NCI-H345 treated with DMSO at 0.1 percent for 48 hours (cell line): ENCODE results near the gene NPAS3.

Experiments
- DNase-seq: peaks from one replicate; lab custom pipeline; 2025; ENCODE audit not compliant: unreplicated experiment; lab: John Stamatoyannopoulos, UW

Gene NPAS3

DNA sequence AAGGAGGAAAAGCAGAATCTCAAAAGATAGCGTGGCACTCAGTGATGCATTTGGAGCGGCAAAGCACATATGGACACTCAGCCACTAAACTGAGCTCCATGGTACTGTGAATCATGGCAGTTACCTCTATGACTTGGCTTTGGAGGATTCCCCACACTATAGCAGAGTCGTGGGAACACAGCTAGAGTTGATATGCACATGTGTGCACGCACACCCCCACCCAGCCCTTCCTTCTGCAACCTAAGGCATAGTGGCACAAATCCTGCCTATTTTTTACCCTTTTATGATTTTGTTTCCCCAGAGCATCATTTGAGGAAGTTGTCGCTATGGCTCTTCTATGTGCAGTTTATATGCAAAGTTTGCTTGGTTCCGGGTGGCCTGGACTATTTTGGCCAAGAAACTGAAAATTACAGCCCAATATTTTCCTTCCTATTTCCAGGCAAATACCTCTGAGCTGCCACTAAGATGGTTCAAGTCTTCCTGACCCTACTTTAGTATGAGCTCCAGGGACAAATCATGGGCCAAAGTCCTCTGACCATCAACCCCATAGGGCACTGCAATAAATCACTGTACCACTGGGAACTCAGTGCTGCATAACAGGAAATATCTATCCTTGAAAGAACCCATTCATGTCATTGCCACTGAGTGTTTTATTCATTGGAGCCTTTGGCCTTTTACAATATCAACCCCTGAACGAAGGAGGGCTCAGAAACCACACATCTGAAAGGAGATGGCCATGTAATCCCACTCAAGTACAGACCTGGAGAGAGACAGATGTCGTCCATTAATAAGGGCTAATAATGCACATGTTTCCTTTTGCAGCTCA is 834.7 kb downstream of the NPAS3 start:
- DNase-seq = no peak

DNA sequence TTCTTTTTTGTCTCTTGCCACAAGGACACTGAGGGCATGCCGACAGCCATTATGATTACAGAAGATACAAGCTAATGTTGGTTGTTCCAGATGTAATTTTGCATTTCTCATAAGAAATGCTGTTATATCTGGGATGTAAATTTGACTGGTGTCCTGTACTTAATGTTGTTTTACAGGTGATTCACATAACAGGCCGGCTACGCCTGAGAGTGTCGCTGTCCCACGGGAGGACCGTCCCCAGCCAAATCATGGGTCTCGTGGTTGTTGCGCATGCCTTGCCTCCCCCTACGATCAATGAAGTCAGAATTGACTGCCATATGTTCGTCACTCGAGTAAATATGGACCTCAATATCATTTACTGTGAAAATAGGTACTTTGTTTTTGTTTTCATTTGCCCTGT is 835.5 kb downstream of the NPAS3 start:
- DNase-seq = no peak

DNA sequence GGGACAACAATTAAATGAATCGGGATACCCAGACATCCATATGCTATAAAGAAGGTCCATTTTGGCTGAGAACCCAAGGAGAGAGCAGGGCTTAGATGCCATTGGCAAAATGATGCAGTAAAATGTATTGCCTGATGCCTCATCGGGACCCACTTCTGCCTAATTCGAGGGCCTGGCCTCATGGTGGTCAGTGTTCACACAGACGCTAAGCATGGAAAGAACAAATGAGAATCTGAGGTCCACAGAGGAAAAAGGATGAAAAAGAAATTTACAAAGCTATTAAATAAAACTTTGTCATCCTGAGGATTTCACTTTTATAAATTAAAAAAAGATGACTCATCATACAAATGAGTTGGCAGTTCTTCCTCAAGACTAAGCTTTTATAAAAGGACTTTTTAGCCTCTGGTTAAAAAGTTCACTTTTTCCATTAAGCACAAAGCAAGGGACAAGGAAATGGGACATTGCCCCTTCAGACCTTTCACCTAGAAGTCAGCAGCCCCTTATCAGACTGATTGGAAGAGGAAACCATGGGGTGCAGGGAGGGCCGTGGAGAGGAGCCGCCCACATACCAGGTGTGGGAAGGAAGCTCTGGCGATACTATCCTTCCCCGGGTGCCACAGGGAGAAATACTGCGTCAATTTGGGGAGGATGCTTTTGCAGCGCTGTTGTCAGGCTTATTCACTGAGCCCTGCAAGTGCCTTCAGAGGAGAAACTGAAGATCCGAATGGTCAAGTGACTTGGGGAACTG is 836.2 kb downstream of the NPAS3 start:
- DNase-seq = no peak

DNA sequence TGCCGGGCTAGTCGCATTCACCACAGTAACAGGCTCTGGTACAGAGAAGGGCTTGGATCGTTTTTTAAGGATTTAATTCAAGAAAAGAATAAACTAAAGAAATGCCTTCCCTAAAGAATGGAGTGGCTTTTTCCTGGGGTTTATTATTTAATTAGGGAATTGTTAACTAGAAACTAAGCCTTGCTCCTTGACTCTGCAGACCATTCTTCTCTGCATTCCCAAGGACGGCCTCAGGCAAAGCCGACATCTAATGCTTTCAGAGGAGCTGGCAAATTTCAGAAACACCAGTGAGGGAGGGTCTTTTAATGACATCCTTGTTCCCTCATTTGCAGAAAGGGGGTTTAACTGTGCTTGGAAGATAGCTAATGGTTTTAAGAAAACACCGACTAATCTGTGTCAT is 838.2 kb downstream of the NPAS3 start:
- no peak for DNase-seq

DNA sequence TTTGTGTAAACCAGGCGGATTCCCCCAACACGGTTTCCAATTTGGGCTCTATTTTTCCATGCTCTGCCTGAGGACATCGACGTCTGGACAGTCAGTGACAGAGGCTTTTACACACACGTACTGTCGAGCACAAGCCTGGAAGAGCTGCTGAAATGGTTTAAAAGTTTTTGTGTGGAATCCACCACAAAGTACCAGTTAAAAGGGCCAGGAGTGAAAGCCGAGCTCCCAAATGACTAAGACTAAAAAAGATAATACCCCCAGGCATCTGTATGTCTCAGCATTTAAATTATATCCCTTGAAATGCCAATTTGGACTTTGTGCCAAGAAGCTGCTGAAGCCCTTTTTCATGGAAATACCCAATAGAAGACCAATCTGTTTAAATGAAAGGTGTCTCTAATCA is 839.0 kb downstream of the NPAS3 start:
- no peak for DNase-seq

DNA sequence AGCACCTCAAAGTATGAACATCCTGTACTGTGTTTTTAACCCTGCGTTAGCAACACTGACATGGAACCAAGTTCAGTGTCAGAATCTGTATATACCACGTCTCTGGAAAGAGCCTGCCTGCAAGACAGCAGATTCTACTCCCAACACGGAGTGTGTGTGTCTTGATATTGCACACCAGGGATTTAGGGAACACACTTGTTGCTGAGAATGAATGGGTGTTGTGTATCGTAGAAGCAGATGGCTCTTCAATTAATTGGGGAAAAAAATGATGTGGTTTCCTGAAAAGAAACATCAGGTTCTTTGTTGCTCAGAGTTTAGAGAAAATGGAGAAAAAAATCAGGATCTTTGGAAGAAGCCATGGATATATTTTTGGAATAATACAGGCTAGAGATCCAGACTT is 841.4 kb downstream of the NPAS3 start:
- DNase-seq = no peak

DNA sequence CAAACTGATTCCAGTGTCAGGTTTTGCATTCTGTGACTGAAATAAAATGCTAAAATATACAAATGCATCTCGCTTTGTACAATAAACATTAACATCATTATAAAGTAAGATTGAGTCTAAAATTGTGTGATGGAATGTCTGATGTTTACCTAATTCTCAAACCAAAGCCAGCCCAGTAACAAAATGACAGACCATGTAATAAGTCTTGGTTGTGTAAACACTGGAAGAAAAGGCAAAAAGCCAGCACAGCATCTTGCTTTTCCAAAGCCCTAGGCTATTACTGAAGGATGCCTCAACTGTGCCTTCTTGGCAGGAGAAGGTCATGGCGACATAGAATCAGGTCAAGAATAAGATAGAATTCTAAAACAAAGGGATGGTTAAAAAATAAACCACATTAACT is 842.6 kb downstream of the NPAS3 start:
- DNase-seq = no peak

DNA sequence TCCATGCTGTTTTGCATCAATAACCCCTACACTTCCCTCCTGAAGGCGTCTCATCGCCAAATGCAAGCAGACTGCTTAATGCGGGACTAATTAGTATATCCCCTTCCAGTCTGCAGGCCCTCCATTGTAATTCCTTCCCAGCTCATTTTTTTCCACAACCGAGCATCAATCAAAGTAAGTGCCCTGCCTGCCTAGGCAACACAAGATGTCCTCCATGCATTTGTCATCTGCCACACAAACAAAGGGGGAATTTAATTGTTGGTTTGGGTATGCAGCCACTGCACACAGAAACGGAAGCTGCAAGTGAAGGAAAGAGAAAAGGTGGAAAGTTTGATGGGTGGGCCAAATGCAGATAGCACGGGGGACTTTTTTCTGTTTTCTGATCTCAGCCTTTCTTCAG is 844.2 kb downstream of the NPAS3 start:
- no peak for DNase-seq

DNA sequence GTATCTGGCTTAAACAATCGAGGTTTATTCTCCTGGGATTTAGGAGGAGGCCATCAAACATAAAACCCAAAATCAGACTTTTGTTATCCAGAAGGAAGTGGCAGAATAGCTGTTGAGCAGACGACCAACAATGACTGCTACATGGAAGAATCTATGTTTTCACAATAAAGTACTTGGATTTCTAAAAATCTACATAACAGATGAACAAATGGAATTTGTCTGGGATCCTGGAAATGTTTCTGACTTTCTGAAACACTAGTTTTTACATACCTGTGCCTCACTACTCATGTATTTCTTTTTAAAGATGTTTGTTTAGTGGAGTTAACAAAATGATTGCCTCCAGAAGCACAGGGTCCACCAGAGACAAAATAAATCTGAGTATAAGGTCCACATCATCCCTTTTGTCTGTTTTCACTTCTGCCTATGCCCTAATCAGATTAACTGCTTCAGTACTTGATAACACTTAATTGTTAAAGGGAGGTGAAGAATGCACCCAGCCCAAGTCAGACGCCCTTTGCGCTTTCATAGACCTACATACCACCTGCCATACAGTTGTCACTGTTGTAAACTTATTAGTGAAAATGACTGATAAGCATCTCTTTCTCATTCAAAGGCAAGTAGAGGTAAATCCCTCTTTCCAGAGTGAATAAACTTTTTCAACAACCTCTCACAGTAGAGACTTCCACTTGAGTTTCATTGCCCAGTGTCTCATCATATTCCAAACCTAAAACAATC is 847.6 kb downstream of the NPAS3 start:
- DNase-seq = no peak

DNA sequence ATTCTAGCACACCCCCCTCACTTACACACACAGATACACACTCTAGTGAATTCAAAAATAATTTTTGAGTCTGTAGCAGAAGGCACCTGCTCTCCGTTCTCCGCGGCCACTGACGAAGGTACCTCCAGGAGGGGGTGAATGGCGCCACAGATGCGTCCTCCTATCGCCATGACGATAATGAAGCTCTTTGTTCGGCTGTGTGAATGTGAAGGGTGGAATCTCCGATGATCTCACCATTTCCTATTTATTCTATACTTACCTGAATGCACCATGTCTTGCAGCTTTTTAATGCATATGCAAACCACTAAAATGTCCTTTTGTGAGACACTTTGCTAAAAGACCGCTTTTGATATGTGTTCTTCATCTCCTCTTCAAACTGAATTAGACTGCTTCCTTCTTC is 849.5 kb downstream of the NPAS3 start:
- DNase-seq = no peak

DNA sequence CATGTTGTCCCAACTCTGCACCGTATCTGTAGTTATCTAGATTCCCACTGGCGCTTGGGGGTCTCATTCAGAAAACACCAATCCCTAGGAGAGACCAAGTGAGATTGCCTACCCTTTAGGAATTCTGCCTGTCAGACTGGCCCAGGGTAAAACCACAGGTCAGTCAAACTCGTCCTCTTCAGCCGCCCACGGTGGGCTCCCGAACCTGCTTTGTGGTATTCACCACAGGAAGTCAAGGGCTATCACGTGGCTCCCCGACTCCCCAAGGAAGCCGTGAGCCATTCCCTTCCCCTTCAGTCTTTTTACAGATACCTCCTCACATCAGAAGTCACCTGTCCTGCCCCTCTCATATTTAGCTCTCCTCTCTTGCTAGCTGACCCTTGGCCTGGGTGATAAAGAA is 852.3 kb downstream of the NPAS3 start:
- no peak for DNase-seq

DNA sequence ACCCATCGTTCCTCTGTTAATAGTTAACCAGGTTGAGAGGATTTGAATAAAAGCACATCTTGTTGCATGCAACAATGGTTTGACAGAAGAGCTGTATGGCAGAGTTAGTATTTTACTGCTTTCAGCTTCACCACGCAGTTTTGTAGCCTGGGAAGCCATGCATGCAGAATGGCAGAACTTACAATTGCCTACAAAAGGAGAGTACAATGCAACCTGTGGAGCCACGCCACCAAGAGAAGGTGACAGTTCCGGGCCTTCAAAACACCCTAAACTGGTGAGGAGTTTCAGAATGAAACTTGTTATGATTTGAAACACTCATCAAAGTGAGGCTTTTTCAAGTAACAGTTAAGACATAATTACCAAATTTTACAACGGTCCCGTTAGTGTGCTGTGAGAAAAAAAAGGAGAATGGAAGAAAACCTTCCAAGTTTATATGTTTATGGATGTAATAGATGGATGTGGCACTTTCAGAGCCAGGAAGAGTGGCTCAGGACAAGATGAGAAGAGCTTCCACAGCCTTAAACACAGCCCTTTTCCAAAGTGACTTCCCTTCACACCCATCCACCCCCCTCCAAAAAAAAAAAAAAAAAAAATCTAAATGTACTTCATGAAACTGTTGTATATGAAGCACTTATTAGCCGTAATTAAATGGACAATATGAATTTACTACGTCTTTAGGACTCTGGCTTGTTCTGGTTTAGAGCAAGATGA is 853.5 kb downstream of the NPAS3 start:
- no peak for DNase-seq

DNA sequence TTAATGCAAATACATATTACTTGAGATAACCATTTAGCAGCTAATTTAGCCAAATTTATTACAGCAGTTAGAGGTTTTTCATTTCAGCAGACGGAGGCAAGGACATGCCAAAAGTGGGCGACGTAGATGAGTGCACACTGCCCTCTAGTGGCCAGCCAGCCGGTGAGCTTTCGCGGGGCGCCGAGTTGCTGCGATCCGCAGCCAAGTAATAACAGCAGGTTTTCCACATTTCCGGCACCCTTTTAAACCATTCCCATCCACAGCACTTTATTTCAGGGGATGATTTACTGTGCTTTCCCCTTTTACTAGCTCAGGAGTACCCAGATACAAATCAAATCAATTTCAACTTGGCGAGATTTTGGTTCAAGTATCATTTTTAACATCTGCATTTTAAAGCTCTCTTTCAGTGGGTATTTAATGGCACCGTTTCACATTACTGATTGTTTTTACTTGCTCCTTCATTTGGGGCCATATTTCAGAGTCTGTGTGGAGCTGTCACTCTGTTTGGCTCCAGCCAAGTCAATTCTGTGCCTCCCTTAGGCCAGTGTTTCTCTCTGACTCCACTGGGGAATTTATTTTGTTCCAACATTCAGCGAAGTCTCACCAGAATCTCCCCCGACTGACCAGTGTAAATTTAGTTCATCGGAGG is 854.2 kb downstream of the NPAS3 start:
- peak; percentile 58 for DNase-seq

DNA sequence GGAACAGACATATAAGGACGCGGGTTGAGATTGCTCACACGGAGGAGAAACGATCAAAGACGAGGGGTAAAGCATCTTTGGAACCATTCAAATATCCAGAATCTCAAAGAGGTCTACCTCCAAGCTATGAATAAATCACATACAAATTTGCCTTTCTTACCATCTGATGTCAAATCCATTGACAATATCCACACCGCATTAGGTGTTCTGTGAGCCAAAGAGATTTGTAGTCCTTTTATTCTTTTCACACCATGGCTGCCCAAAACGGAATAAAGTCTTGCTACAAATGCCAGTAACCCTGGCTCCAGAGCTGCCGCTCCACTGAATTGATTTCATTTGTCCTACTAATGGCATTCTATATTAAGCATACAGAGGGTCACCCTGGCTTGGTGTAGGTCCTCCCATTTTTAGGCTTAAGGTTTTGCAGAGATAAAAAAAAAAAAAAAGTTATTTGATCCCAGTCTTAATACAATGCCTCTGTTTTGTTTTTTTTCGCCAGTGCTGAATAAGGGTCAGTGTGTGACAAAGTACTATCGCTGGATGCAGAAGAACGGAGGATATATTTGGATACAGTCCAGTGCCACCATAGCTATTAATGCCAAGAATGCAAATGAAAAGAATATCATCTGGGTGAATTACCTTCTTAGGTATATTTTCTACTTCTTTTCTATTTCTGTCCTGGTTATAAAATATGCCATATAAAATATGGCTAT is 854.9 kb downstream of the NPAS3 start:
- no peak for DNase-seq

DNA sequence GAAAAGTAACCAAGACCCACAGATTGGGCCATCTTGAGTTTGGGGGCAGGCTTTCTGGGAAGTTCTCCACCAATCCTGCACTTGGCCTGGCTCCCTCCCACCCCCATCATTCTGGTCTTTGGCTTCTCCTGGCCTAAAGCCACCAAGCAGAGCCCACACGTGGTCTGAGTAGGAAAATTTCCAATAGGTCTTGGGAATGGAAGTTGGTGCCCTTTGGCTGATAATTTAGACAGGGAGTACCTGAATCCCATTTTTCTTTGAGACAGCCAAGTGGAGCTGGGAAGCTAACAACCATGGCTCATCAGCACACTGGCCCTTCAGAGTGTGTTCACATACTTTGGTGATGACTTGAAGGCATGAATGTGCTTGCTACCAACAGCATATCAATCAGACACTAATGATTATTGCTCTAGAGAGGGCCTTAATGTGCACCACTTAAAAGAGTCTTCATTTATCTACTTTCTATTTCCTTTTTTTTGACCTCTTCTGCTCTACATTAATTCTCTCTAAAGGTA is 856.2 kb downstream of the NPAS3 start:
- DNase-seq = no peak

DNA sequence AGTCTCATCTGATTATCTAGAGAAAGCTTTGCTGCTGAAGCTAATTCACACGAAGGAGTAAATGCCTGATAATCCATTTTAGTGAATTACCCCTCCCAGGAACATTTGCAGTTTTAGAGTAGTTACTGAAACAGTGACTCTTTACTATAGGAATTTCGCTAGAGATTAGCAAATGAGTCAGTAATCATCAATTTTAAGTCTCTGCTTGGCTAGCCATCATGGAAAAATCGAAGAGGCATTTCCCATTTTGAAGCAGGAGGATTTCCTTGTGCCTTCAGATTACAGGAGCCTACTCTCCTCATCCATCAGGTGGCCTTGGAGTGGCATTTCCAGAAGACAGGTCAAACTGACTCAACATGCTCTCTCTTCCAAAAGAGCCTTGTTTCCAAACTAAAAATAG is 857.7 kb downstream of the NPAS3 start:
- no peak for DNase-seq

DNA sequence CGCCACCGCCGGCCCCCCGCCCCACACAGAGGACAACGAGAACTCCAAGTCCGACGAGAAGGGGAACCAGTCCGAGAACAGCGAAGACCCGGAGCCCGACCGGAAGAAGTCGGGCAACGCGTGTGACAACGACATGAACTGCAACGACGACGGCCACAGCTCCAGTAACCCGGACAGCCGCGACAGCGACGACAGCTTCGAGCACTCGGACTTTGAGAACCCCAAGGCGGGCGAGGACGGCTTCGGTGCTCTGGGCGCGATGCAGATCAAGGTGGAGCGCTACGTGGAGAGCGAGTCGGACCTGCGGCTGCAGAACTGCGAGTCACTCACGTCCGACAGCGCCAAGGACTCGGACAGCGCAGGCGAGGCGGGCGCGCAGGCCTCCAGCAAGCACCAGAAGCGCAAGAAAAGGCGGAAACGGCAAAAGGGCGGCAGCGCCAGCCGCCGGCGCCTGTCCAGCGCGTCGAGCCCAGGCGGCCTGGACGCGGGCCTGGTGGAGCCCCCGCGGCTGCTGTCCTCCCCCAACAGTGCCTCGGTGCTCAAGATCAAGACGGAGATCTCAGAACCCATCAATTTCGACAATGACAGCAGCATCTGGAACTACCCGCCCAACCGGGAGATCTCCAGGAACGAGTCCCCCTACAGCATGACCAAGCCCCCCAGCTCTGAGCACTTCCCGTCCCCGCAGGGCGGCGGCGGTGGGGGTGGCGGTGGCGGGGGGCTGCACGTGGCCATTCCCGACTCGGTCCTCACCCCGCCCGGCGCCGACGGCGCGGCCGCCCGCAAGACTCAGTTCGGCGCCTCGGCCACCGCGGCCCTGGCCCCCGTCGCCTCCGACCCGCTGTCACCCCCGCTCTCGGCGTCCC is 861.3 kb downstream of the NPAS3 start:
- DNase-seq = no peak

DNA sequence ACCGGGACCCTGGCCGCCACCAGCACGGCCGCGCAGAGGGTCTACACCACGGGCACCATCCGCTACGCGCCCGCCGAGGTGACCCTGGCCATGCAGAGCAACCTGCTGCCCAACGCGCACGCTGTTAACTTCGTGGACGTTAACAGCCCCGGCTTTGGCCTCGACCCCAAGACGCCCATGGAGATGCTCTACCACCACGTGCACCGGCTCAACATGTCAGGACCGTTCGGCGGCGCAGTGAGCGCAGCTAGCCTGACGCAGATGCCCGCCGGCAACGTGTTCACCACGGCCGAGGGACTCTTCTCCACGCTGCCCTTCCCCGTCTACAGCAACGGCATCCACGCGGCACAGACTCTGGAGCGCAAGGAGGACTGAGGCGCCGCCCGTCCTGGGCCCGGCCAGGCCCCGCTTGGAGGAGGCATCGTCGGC is 862.1 kb downstream of the NPAS3 start:
- no peak for DNase-seq

DNA sequence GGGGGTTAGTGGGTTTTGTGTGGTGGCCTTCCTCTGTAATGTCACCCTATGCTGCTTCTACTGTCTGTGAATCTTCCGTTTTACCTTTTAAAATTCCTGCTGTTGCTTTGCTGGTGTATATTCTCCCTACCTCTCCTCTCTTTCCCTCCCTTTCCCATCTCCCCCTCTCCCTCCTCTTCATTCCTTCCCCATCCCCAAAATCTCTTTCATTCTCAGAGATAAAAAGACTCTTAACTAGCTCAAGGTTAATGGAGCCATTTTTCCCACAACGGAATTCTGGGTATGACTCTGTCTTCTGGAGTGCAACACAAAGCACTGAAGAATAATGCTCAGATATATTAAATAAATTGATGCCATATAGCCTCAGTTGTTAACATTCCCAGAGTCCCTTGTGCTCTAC is 864.1 kb downstream of the NPAS3 start:
- DNase-seq = no peak
